ENCODE results near the gene KLLN. TPM values are rescaled to one million over a fixed set of nuclear protein-coding genes. Genes with fewer than 3 reads are reported as not detected.
"Not testable (repeated sequence)": the region's sequence is repeated elsewhere in the genome, so short reads cannot be mapped to it uniquely, and the experiment has no call there.

The KLLN gene
- total RNA-seq, 1 donor from 2014 or later = 0.41 TPM

DNA sequence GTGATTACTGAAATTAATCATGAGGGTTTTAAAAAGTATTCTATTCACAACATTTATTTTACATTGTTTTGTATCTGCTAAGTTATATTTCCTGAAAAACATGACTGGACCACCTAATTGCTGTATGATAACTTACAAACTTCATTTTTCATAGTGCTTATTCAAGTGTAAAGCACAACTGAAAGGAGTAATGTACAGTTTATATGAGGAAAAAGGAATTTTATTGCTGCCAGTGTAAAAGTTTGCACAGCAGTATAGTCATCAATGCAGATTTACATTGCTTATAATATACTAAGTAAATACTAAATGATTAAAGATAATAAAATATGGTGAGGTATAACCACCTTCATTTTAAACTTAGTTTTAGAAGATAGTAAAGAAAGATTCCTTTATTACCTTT is 4.1 kb upstream of the KLLN start:
- TF ChIP-seq, protein P1, sequence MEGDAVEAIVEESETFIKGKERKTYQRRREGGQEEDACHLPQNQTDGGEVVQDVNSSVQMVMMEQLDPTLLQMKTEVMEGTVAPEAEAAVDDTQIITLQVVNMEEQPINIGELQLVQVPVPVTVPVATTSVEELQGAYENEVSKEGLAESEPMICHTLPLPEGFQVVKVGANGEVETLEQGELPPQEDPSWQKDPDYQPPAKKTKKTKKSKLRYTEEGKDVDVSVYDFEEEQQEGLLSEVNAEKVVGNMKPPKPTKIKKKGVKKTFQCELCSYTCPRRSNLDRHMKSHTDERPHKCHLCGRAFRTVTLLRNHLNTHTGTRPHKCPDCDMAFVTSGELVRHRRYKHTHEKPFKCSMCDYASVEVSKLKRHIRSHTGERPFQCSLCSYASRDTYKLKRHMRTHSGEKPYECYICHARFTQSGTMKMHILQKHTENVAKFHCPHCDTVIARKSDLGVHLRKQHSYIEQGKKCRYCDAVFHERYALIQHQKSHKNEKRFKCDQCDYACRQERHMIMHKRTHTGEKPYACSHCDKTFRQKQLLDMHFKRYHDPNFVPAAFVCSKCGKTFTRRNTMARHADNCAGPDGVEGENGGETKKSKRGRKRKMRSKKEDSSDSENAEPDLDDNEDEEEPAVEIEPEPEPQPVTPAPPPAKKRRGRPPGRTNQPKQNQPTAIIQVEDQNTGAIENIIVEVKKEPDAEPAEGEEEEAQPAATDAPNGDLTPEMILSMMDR (IDR thresholded peaks at IDR 0.05) = no peak

DNA sequence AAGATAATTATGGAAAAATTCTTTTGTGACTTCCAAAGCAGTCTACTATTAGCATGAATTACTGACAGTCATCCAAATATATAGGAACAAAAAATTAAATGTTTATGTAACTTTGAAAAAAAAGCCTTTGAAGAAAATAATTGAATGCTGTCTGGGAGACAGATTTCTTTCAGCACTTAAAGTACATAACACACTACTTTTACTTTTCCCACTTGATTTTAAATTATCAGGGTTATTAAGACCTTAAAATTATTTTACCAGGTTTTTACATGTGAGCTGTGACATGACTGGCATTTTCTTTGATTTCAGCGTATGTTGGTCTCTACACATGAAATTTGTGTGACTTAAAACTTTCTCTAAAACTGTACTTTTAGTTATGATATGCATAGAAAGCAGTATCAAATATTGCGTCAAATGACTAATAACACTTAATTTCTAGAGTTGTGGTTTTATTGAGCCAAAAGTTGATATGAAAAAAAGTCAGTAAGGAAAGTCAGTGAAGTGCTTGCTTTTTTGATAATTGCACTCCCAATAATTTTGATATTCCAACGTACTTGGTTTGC is 3.2 kb upstream of the KLLN start:
- ATAC-seq = no peak
- peaks cover 23% of the 10 kb centered on the region for H3K4me1 ChIP-seq
- H3K4me3 ChIP-seq = peak overlapping the region; percentile 81
- no peaks in the 10 kb centered on the region for H3K9me3 ChIP-seq
- DNase-seq = no peak
- intact Hi-C loops (cut with DNase I) = no loop called here
- TF ChIP-seq, protein P1 (IDR thresholded peaks at IDR 0.05) = no peak
- peak overlapping the region; percentile 94 for H3K27ac ChIP-seq
- H3K36me3 ChIP-seq = no peaks in the 10 kb centered on the region
- H3K27me3 ChIP-seq = no peaks in the 10 kb centered on the region

More for the DNA sequence above, 4.1 kb upstream of the KLLN start:
- ATAC-seq (no peak), DNase-seq (no peak)
- Histone ChIP-seq H3K4me1 (peaks cover 27% of the 10 kb centered on the region), H3K4me3 (peak overlapping the region; percentile 81), H3K27me3 (no peaks in the 10 kb centered on the region), H3K36me3 (no peaks in the 10 kb centered on the region), H3K9me3 (no peaks in the 10 kb centered on the region), H3K27ac (peak overlapping the region; percentile 94)
- intact Hi-C loops (cut with DNase I) = no loop called here

DNA sequence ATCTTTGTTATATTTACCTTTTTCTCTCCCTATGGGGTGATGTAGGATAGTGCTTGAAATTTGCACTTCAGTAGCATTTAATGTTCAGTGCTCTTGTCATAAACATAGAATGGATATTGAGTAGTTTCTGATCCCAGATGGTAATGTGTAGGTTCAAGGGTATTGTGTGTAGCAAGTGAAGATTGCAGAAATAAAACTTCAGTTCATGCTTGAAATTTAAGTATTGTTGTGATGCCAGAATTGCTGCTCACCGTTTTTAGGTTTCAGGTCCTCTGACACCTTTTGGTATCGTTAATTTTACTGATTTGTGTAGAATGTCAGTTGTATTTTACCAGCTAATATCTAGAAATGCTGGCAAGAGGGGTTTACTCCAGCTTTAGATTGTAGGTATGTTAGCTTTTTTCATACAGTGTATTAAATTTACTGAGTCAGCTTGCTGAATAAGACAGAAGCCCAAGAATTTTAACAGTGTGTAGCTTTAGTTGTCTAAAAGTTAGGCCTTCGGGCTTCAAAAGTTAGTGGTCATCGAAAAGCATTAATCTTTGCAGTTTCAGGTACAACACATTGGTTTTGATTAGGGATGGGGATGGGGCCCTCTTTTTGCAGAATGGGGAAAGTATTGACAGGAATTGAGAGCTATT is 2.0 kb upstream of the KLLN start:
- no peak for ATAC-seq
- H3K9me3 ChIP-seq = no peaks in the 10 kb centered on the region
- H3K36me3 ChIP-seq = no peaks in the 10 kb centered on the region
- DNase-seq = no peak
- intact Hi-C loops (cut with DNase I) = no loop called here
- no peaks in the 10 kb centered on the region for H3K27me3 ChIP-seq
- TF ChIP-seq, protein P1 (IDR thresholded peaks at IDR 0.05) = no peak
- H3K27ac ChIP-seq = peak overlapping the region; percentile 94
- peak overlapping the region; percentile 81 for H3K4me3 ChIP-seq
- H3K4me1 ChIP-seq = peaks cover 24% of the 10 kb centered on the region

DNA sequence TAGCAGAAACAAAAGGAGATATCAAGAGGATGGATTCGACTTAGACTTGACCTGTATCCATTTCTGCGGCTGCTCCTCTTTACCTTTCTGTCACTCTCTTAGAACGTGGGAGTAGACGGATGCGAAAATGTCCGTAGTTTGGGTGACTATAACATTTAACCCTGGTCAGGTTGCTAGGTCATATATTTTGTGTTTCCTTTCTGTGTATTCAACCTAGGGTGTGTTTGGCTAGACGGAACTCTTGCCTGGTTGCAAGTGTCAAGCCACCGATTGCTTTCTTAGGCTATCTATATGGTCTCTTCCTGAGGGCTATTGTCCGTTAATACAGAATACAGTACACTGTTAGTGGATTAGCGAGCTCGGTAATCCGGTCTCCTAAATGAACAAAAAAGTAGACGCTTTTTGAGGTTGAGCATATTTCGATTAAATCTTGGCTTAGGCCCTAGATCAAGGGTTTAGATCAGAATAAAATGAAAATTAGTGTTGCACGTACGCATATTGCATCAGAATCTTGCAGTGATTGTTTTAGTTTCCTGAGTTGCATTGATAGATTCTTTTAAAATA is 1.2 kb upstream of the KLLN start:
- Histone ChIP-seq H3K4me1 (peaks cover 26% of the 10 kb centered on the region), H3K36me3 (no peaks in the 10 kb centered on the region), H3K27ac (peak overlapping the region; percentile 94), H3K4me3 (peak overlapping the region; percentile 81), H3K9me3 (no peaks in the 10 kb centered on the region), H3K27me3 (no peaks in the 10 kb centered on the region)
- ATAC-seq (no peak), DNase-seq (no peak)
- TF ChIP-seq, protein P1 (IDR thresholded peaks at IDR 0.05) = no peak
- intact Hi-C loops (cut with DNase I) = no loop called here

- H3K9me3 ChIP-seq; intact Hi-C loops (cut with DNase I); H3K36me3 ChIP-seq; ATAC-seq; H3K27me3 ChIP-seq: not testable (repeated sequence)
- peak; percentile 74 for DNase-seq
- Histone ChIP-seq H3K27ac (peak overlapping the region; percentile 94), H3K4me3 (peak overlapping the region; percentile 81), H3K4me1 (peaks cover 22% of the 10 kb centered on the region)
Observed at GRCh38 chr10:87863951-87864495, 690 bp upstream of the KLLN start.

DNA sequence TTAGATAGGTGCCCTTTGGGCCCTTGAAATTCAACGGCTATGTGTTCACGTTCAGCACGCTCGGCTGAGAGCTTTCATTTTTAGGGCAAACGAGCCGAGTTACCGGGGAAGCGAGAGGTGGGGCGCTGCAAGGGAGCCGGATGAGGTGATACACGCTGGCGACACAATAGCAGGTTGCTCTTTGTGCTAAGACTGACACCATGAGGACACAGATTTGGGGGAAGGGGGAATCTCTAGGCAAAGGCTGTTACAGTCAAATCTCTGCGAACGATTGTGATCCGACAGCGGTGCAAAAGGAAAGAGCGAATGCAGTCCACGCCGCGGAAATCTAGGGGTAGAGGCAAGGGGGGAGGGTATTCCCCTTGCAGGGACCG is 667 bp downstream of the KLLN start:
- intact Hi-C loops (cut with DNase I) = no loop called here
- H3K4me3 ChIP-seq = peak overlapping the region; percentile 81
- no peaks in the 10 kb centered on the region for H3K9me3 ChIP-seq
- H3K4me1 ChIP-seq = peaks cover 13% of the 10 kb centered on the region
- TF ChIP-seq, protein P1 (IDR thresholded peaks at IDR 0.05) = no peak
- no peaks in the 10 kb centered on the region for H3K27me3 ChIP-seq
- DNase-seq (no peak), ATAC-seq (peak; percentile 0)
- H3K36me3 ChIP-seq = no peaks in the 10 kb centered on the region
- peak overlapping the region; percentile 94 for H3K27ac ChIP-seq
